HFF-Myc (cell line): ENCODE results near the gene PTPN7.

Source experiments
- DNase-seq: peaks from one replicate; pipeline ENCODE4 v3.0.0-alpha.2; 2011; ENCODE audit warnings: low read depth; ENCODE audit errors: extremely low read depth
- H3K4me3 ChIP-seq: replicated peaks from 2 replicates; pipeline ENCODE4 v1.5.1; 2011; ENCODE audit warnings: low read depth, mild to moderate bottlenecking, control low read depth, low read length
- CTCF ChIP-seq: IDR thresholded peaks from 2 replicates; pipeline ENCODE4 v1.5.1; 2012; ENCODE audit warnings: mild to moderate bottlenecking, low read depth, low read length, control low read depth; ENCODE audit errors: missing control alignments

PTPN7 gene

GRCh38 chr1:202133496-202133895 lies 26.9 kb downstream of the PTPN7 start:
- no peak overlapping the region for H3K4me3 ChIP-seq
- no peak for DNase-seq
- no peak for TF ChIP-seq CTCF

- TF ChIP-seq CTCF, result no peak
- no peak overlapping the region for H3K4me3 ChIP-seq
- no peak for DNase-seq
Measured at GRCh38 chr1:202133001-202133400, 27.4 kb downstream of the PTPN7 start.

GRCh38 chr1:202131956-202132821 lies 28.2 kb downstream of the PTPN7 start:
- no peak for DNase-seq
- no peak for TF ChIP-seq CTCF
- no peak overlapping the region for H3K4me3 ChIP-seq

GRCh38 chr1:202130816-202131522 lies 29.4 kb downstream of the PTPN7 start:
- no peak for TF ChIP-seq CTCF

GRCh38 chr1:202130297-202130721 lies 30.1 kb downstream of the PTPN7 start:
- no peak for DNase-seq
- no peak overlapping the region for H3K4me3 ChIP-seq
- TF ChIP-seq CTCF, result no peak

More at GRCh38 chr1:202130816-202131522, 29.4 kb downstream of the PTPN7 start:
- H3K4me3 ChIP-seq, result no peak overlapping the region
- no peak for DNase-seq

GRCh38 chr1:202129453-202130296 lies 30.7 kb downstream of the PTPN7 start:
- no peak for DNase-seq
- H3K4me3 ChIP-seq, result no peak overlapping the region
- TF ChIP-seq CTCF, result no peak
